Thymus (tissue), 11 donors: ENCODE measurements around the gene DAP3. TPM values are rescaled to one million over a fixed set of nuclear protein-coding genes. Genes with fewer than 3 reads are reported as not detected.
"Not testable (repeated sequence)": the region's sequence is repeated elsewhere in the genome, so short reads cannot be mapped to it uniquely, and the experiment has no call there.

Experiments used
- DNase-seq, 9 donors: peaks; one replicate each; pipeline ENCODE4 v3.0.0-alpha.2; 2013; ENCODE audit warnings: low spot score in 9 of 9, low read depth in 6 of 9, missing footprints in 1 of 9
- H3K27ac ChIP-seq, 2 donors: one replicate each; pipeline ENCODE4 v1.5.1; 2013; ENCODE audit warnings: control low read depth in 1 of 2, low read depth in 1 of 2, low read length in 1 of 2, mild to moderate bottlenecking in 1 of 2, moderate library complexity in 1 of 2
- H3K27me3 ChIP-seq, 2 donors: one replicate each; pipeline ENCODE4 v1.5.1; 2013; ENCODE audit warnings: low read length in 1 of 2; ENCODE audit not compliant: control insufficient read depth in 2 of 2, insufficient read depth in 1 of 2
- H3K36me3 ChIP-seq, 2 donors: one replicate each; pipeline ENCODE4 v1.5.1; 2013; ENCODE audit warnings: low read length in 1 of 2, mild to moderate bottlenecking in 1 of 2, moderate library complexity in 1 of 2; ENCODE audit not compliant: control insufficient read depth in 2 of 2, insufficient read depth in 2 of 2
- H3K4me1 ChIP-seq, 2 donors: one replicate each; pipeline ENCODE4 v1.5.1; 2013; ENCODE audit warnings: low read length in 2 of 2; ENCODE audit not compliant: control insufficient read depth in 2 of 2, insufficient read depth in 2 of 2
- H3K4me3 ChIP-seq, 2 donors: one replicate each; pipeline ENCODE4 v1.5.1; 2013; ENCODE audit warnings: low read length in 2 of 2, control low read depth in 1 of 2, mild to moderate bottlenecking in 1 of 2
- H3K9me3 ChIP-seq, 2 donors: one replicate each; pipeline ENCODE4 v1.5.1; 2013; ENCODE audit warnings: low read length in 1 of 2, mild to moderate bottlenecking in 1 of 2; ENCODE audit not compliant: control insufficient read depth in 2 of 2, insufficient read depth in 1 of 2
- WGBS: extraction: QIAGEN DNeasy Blood & Tissue Kit; methylation state at CpG from one replicate; pipeline ENCODE4 v1.1.7; 2013; 5-methylcytosine and 5-hydroxymethylcytosine counted together
- polyA plus RNA-seq: library from polyadenylated mRNA; stranded (reverse); fragments of 200-250 nt; gene quantifications from one replicate; pipeline ENCODE4 v1.2.3, GENCODE V29; 2013
- total RNA-seq: library from RNA; stranded (reverse); fragments of 120-200 nt; gene quantifications from one replicate; pipeline ENCODE4 v1.2.4, GENCODE V29; 2013
- donor health status: healthy.

DAP3 gene
- total and polyA plus RNA-seq, 2 donors: 63.7 to 156 TPM

- Histone ChIP-seq H3K4me3 (no peak overlapping the region), H3K9me3 (no peaks in the 10 kb centered on the region), H3K27me3 (no peaks in the 10 kb centered on the region), H3K36me3 (peaks cover 69 to 91% of the 10 kb centered on the region in 2 donors), H3K27ac (no peak overlapping the region), H3K4me1 (no peaks in the 10 kb centered on the region)
- WGBS: 96% methylated on average over 4 of the region's 4 CpGs
- DNase-seq: no peak
These were observed 17.1 kb upstream of the DAP3 start for GRCh38 chr1:155671750-155672149.

DNA sequence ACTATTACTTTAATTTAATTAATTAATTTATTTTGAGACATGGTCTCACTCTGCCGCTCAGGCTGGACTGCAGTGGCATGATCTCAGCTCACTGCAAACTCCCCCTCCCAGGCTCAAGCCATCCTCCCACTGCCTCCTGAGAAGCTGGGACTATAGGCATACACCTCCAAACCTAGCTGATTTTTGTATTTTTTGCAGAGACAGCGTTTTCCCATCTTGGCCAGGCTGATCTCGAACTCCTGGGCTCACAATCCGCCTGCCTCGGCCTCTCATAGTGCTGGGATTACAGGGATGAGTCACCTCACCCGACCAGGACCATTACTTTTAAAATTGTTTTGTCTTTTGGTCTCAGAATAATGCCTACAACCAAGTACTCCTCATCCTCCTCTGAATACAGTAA is 15.9 kb upstream of the DAP3 start:
- WGBS: 97% methylated on average over 6 of the region's 6 CpGs
- no peaks in the 10 kb centered on the region for H3K27me3 ChIP-seq
- H3K27ac ChIP-seq: no peak overlapping the region
- H3K4me1 ChIP-seq: no peaks in the 10 kb centered on the region
- H3K9me3 ChIP-seq: no peaks in the 10 kb centered on the region
- DNase-seq: no peak
- no peak overlapping the region for H3K4me3 ChIP-seq
- peaks cover 58 to 92% of the 10 kb centered on the region in 2 donors for H3K36me3 ChIP-seq

DNA sequence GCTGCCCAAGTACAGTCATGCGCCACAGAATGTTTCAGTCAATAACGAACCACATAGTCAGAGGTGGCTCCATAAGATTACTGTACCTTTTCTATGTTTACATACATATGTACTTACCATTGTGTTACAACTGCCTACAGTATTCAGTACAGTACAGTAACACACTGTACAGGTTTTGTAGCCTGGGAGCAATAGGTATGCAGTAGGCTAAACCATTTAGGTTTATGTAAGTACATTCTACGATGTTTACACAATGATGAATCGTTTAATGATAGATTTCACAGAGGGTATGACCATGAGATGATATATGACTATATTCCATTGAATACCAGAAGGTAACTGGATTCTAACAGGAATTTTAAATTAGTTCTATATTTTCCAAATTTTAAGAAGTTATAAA is 10.9 kb upstream of the DAP3 start:
- Histone ChIP-seq H3K36me3 (peaks cover 47 to 72% of the 10 kb centered on the region in 2 donors), H3K9me3 (no peaks in the 10 kb centered on the region)
- 97% methylated on average over 4 of the region's 4 CpGs for WGBS

GRCh38 chr1:155678992-155679391 is 9.9 kb upstream of the DAP3 start:
- H3K36me3 ChIP-seq: peaks cover 43 to 73% of the 10 kb centered on the region in 2 donors
- H3K27me3 ChIP-seq, H3K4me1 ChIP-seq, H3K4me3 ChIP-seq, DNase-seq, H3K27ac ChIP-seq, H3K9me3 ChIP-seq: not testable (repeated sequence)
- WGBS: 97% methylated on average over 1 of the region's 1 CpG

More for the DNA sequence above, 10.9 kb upstream of the DAP3 start:
- Histone ChIP-seq H3K27ac (no peak overlapping the region), H3K27me3 (no peaks in the 10 kb centered on the region), H3K4me1 (no peaks in the 10 kb centered on the region), H3K4me3 (no peak overlapping the region)
- no peak for DNase-seq

DNA sequence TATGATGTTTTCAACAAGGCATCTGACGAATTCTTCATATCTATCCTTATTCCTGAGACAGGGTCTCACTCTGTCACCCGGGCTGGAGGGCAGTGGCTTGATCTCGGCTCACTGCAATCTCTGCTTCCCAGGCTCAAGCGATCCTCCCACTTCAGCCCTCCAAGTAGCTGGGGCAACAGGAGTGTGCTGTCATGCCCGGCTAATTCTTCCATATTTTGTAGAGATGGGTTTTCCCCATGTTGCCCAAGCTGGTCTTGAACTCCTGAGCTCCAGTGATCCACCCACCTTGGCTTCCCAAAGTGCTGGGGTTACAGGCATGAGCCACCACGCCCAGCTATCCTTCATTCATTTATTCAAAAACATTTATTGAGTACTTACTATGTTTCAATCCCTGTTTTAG is 8.4 kb upstream of the DAP3 start:
- no peak overlapping the region for H3K4me3 ChIP-seq
- no peak for DNase-seq
- no peaks in the 10 kb centered on the region for H3K9me3 ChIP-seq
- H3K27me3 ChIP-seq: no peaks in the 10 kb centered on the region
- peaks cover 30 to 61% of the 10 kb centered on the region in 2 donors for H3K36me3 ChIP-seq
- H3K4me1 ChIP-seq: no peaks in the 10 kb centered on the region
- WGBS: 98% methylated on average over 6 of the region's 6 CpGs
- no peak overlapping the region for H3K27ac ChIP-seq

GRCh38 chr1:155681776-155682175 is 7.1 kb upstream of the DAP3 start:
- WGBS: 97% methylated on average over 2 of the region's 2 CpGs
- Histone ChIP-seq H3K4me3 (no peak overlapping the region), H3K4me1 (peaks cover 4 to 6% of the 10 kb centered on the region in 2 donors), H3K27ac (no peak overlapping the region), H3K9me3 (no peaks in the 10 kb centered on the region), H3K27me3 (no peaks in the 10 kb centered on the region), H3K36me3 (peaks cover 18 to 53% of the 10 kb centered on the region in 2 donors)
- DNase-seq: no peak

GRCh38 chr1:155687705-155688323 is 1.1 kb upstream of the DAP3 start:
- DNase-seq: peak in 1 of 9 donors; percentile 33
- H3K4me3 ChIP-seq: peak overlapping the region; percentile 81 to 99
- H3K4me1 ChIP-seq: peaks cover 6 to 15% of the 10 kb centered on the region in 2 donors
- under 1% methylated on average over 28 of the region's 35 CpGs for WGBS
- not testable (repeated sequence) for H3K9me3 ChIP-seq, H3K27me3 ChIP-seq
- peaks cover 3 to 28% of the 10 kb centered on the region in 2 donors for H3K36me3 ChIP-seq
- peak overlapping the region; percentile 79 to 94 for H3K27ac ChIP-seq

DNA sequence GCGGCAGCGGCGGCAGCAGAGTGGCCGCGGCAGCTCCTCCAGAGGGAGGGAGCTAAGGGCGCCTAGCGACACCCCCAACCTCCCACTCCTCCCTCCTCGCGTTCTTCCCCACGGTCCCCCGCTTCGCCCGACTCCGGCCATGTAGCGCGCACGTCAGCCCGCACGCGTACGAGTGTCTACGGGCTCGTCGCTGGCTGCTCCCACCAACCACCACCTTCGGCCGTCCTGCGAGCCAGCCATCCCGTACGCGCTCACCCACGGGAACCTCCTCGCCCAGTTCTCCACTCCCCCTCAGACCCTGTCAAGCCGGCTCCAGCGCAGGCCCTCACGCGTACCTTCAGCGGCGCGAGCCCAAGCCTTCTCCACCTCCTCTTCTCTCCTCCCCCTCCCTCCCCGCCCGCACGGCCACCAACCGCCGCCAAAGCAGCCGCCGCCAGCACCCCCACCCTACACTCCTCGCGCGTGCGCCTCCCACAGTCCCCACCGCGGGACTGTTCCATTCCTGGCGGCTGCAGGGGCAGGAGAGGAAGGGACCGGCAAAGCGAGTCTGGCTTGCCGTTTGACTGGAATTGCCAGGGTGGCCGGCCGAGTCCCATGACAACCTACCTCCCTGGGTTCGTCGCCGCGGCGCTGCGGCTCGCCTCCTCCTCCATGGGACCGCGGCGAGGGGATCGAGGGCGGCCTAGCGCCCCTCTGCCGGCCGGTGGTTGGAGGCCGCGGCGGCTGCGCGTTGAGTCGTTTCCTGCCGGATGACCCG is 389 bp upstream of the DAP3 start, which contains the start of gene YY1AP1:
Gene YY1AP1, minus strand, starts transcription at position 451 of the 757 bp plus-strand sequence. CDS start 8,338 bp downstream, outside the sequence.
- H3K36me3 ChIP-seq: peaks cover 0 to 24% of the 10 kb centered on the region in 2 donors
- peak; percentile 79 to 96 (median 89) for DNase-seq
- no peaks in the 10 kb centered on the region for H3K9me3 ChIP-seq
- peak within 1 kb of the TSS; percentile 79 to 94 for H3K27ac ChIP-seq
- no peaks in the 10 kb centered on the region for H3K27me3 ChIP-seq
- peak within 1 kb of the TSS; percentile 81 to 99 for H3K4me3 ChIP-seq
- peaks cover 6 to 15% of the 10 kb centered on the region in 2 donors for H3K4me1 ChIP-seq
- WGBS: under 1% methylated on average over 81 of the region's 81 CpGs

GRCh38 chr1:155691992-155692528 is 3.2 kb downstream of the DAP3 start:
- Histone ChIP-seq H3K27ac (no peak overlapping the region), H3K9me3 (peaks cover 0 to under 1% of the 10 kb centered on the region in 2 donors), H3K27me3 (no peaks in the 10 kb centered on the region), H3K4me1 (peaks cover 6 to 11% of the 10 kb centered on the region in 2 donors), H3K36me3 (peaks cover 0 to 15% of the 10 kb centered on the region in 2 donors), H3K4me3 (no peak overlapping the region)
- peak in 1 of 9 donors; percentile 6 for DNase-seq
- 95% methylated on average over 8 of the region's 8 CpGs for WGBS
